DMS114 treated with DMSO at 0.1 percent for 48 hours (cell line): ENCODE results near the gene ASPG.

Source experiments
- DNase-seq: peaks from one replicate; lab custom pipeline; 2025; ENCODE audit not compliant: unreplicated experiment; lab: John Stamatoyannopoulos, UW

The ASPG gene

DNA sequence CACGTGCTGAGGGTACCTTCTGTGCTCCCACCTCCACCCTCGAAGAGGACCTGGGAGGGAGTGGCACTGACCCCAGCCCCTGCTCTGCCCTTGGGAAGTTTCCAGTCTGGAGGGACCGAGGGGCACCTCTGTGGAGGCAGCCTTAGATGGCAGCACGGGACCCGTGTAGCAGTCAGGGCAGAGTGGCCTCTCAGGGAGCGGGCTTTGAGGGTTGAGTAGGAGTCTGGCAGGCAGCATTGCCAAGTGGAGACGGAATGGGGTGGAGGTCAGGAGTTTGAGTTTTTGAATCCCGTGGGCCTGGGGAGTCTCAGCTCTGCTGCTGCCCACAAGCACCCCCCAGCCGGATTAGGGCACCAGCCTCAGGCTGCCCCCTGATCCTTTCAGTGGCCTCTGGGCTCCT is 74.5 kb downstream of the ASPG start:
- DNase-seq, result no peak

DNA sequence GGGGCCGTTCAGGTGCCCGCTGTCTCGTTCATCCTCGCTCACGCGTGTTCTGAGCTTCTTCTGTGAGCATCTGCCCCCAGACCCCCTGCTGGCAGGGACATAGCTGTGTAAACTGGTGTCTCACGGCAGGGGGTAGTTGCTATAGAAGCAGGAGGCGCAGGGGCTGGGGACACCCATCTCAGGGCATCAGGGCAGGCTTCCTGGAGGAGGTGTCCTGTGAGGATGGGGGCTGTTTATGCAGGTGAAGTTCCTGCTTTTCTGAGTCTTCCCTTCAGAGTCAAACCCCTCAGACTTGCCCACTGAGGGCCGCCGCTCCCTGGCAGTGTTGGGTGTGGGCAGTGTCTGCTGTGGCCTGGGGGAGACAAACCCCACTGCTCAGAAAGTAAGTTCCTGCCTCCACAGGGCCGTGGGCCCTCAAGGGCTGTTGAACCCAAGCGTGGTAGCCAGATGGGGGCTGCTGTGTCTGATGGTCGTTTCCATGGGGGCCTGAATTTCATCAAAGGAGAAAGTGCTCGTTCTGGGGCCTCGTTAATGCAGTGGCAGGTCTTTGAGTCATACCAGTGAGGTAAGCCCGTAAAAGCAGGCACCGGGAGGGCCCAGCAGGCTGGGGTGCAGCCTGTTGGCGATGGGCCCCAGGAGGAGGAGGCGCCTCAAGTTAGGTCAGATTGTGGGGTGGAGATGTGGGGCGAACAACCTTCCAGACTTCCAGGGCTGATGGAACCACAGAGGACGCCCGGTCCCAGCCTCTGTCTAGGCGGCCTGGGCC is 76.3 kb downstream of the ASPG start:
- no peak for DNase-seq

DNA sequence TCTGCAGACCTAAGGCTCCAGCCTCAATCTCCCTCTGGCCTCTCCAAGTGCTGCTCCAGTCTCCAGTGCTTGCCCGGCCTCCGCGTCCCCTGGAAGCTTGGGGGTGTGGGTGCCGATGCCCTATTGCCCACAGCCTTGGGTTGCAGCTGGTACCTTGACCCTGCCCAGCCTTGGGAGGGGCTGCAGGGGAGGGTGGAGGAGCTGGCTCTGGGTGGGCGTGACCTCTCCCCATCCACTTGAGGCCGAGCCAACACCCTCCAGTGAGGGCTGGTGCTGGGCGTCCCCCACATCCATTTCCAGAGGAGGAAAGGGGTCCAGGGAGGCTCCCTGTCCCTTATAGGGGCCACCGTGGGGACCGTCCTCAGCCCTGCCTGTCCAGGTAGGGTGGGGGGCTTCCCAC is 77.0 kb downstream of the ASPG start:
- no peak for DNase-seq

DNA sequence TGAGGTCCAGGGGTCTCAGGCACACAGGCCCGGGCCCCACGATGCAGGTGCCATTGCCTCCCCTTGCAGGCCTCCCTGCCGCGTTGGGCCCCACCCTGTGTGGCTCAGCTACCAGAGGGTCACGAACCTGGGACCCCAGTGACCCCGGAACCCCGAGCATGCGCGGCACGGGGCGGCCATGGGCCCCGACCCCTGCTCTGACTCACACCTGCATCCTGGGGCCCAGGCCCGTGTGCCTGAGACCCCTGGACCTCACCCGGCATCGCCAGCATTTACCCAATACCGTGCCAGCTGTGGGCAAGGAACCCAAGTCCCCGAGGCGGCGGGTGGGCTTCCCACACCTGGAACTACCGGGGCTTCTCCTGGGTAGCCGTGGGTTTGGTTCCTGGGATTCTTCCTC is 78.0 kb downstream of the ASPG start:
- no peak for DNase-seq

DNA sequence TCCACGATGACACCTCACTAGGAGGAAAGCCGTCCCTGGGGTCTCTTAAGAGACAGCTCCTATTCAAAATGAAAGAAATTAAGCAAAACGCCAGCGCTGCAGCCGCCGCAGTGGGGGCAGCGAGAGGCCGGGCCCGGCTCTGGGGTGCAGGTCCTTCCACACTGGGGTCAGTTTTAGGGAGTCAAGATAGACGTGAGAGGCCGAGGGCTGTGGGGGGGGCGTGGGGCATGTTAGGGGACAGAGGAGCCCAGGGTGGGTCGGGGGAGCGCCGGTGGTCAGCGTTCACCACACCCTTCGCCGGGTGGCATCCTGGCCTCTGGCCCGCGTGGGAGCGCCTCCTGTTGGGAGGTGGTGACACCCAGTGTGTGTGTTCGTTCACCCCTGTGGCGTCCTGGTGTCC is 78.5 kb downstream of the ASPG start:
- DNase-seq, result no peak

DNA sequence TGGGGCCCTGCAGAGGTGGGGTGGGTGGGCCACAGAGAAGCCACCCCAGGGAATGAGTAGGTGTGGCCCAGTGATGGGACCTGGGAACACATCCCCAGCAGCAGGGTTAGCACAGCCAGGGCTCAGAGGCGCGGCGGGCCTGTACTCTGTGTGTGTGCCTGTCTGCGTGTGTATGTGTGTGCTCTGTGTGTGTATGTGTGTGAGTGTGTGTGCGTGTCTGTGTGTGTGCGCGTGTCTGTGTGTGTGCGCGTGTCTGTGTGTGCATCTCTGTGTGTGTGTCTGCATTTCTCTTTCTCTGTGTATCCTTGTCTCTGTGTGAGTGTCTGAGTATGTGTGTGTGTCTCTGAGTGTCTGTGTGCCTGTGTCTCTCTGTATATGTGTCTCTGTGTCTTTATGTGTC is 79.0 kb downstream of the ASPG start:
- DNase-seq, result no peak
